ENCODE data around the gene SLC4A8. TPM values are rescaled to one million over a fixed set of nuclear protein-coding genes. Genes with fewer than 3 reads are reported as not detected.

Gene SLC4A8
- total RNA-seq, result 1 to 10 TPM in 1 of 2 donors, under 1 TPM in 1; 0.28 to 1.1 TPM

GRCh38 chr12:51424662-51425539 is at the start of gene SLC4A8:
TSS of gene SLC4A8 (plus strand) at chr12:51424831. CDS start at chr12:51424988, 157 bp downstream.
- DNase-seq (ENCODE audit: low spot score), result peak; percentile 60
- Histone ChIP-seq H3K36me3 (no peaks in the 10 kb centered on the region), H3K4me1 (peaks cover 0 to 11% of the 10 kb centered on the region in 2 donors), H3K9me3 (no peaks in the 10 kb centered on the region), H3K27me3 (no peaks in the 10 kb centered on the region), H3K27ac (no peak within 1 kb of the TSS), H3K4me3 (peak within 1 kb of the TSS; percentile 25 to 62)
- peak; percentile 58 to 82 for TF ChIP-seq CTCF (IDR thresholded peaks at IDR 0.05)

DNA sequence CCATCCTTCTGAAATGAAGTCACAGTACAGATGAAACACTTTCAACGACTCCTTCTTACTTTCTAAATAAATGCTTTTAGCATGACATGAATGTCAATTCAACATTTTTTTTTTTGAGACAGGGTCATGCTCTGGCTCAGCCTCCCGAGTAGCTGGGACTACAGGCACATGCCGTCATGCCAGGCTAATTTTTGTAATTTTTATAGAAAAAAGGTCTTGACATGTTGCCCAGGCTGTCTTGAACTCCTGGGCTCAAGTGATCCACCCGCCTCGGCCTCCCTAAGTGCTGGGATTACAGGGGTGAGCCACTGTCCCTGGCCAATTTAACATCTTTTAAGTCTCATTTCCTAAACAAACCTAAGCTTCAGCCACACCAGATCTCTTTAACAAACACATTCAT is 49.8 kb upstream of the SLC4A8 start:
- Histone ChIP-seq H3K27me3 (no peaks in the 10 kb centered on the region), H3K4me3 (no peak overlapping the region), H3K27ac (no peak overlapping the region), H3K9me3 (no peaks in the 10 kb centered on the region), H3K36me3 (no peaks in the 10 kb centered on the region), H3K4me1 (peaks cover 0 to 11% of the 10 kb centered on the region in 2 donors)
- TF ChIP-seq CTCF (IDR thresholded peaks at IDR 0.05), result no peak
- no peak for DNase-seq (ENCODE audit: low spot score)

DNA sequence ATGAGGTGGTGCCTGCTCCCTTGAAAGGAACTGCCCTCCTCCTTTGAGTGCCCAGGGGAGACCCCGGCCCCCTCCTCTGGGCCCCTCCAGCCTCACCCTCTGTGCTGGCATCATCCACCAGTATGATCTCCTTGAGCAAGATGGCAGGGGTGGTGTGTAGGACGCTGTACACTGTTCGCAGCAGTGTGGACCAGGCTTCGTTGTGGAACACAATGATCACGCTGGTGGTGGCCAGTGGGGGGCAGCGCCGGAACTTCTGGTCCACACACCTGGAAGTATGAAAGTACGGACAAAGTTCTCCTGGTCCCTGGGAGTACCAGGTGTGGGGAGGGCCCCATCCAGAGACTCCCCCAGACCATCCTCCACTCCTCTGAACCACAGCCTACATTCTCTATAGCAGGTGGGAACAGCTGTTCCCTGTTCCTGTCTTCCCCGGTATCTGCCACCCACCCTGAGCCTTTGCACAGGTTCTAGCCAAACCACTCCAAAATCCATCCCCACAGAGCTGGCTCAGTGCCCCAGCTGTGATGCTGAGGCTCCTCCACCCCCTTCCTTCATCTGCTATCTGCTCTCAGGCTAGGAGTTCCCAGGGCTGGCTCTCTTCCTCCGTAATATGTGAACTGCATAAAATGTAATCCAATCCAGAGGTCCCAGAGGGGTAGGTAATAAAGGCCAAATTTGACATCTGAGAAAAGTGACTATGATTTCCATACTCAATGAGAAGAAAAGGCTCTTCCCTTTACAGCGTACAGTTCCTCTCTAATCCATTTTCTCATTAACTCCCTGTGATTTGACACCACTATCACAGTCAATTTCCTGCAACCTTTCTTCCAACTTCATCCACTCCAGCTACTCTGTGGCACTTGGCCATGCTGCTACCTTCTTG is 47.3 kb upstream of the SLC4A8 start:
- Histone ChIP-seq H3K27me3 (no peaks in the 10 kb centered on the region), H3K9me3 (no peaks in the 10 kb centered on the region), H3K36me3 (no peaks in the 10 kb centered on the region), H3K4me1 (no peaks in the 10 kb centered on the region), H3K4me3 (no peak overlapping the region), H3K27ac (no peak overlapping the region)
- TF ChIP-seq CTCF (IDR thresholded peaks at IDR 0.05), result no peak
- DNase-seq (ENCODE audit: low spot score), result no peak

GRCh38 chr12:51378749-51379148 is 45.9 kb upstream of the SLC4A8 start:
- H3K4me1 ChIP-seq, result no peaks in the 10 kb centered on the region
- DNase-seq (ENCODE audit: low spot score), result no peak
- no peaks in the 10 kb centered on the region for H3K9me3 ChIP-seq
- H3K36me3 ChIP-seq, result no peaks in the 10 kb centered on the region
- no peak overlapping the region for H3K4me3 ChIP-seq
- no peak overlapping the region for H3K27ac ChIP-seq
- TF ChIP-seq CTCF (IDR thresholded peaks at IDR 0.05), result no peak
- no peaks in the 10 kb centered on the region for H3K27me3 ChIP-seq

DNA sequence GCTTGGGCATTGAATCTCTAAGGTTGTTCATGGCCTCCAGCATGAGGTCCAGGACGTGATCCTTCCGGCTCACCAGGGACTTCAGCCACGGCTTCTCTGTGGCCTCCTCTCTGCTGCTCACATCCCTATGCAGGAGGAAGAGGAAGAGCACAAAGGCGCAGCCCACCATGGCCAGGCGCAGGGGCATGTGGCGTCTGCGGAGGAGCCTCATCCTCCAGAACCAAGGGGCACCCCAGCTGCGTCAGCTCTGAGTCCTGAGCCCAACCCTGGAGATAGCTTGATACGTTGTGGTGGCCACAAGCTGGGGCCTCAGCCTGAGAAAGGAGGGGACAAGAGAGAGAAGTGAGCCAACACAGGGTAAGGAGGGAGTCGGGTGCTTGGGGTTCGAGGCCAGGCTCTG is 45.1 kb upstream of the SLC4A8 start:
- no peak overlapping the region for H3K4me3 ChIP-seq
- no peak for TF ChIP-seq CTCF (IDR thresholded peaks at IDR 0.05)
- no peaks in the 10 kb centered on the region for H3K9me3 ChIP-seq
- no peaks in the 10 kb centered on the region for H3K36me3 ChIP-seq
- H3K27ac ChIP-seq, result no peak overlapping the region
- H3K27me3 ChIP-seq, result no peaks in the 10 kb centered on the region
- no peak for DNase-seq (ENCODE audit: low spot score)
- H3K4me1 ChIP-seq, result no peaks in the 10 kb centered on the region

All from right atrium auricular region (tissue), 2 donors.